Diencephalon (tissue), 1 donor: Measurements from ENCODE around the gene ABCC5. TPM values are rescaled to one million over a fixed set of nuclear protein-coding genes. Genes with fewer than 3 reads are reported as not detected.

ENCODE experiments used
- small RNA-seq: library from RNA; depleted of rRNA; stranded (forward); fragments of <200 nt; gene quantifications from one replicate; pipeline ENCODE3, GENCODE V24; 2014
- total RNA-seq: library from RNA; depleted of rRNA; stranded (reverse); fragments of >200 nt; gene quantifications from one replicate; pipeline ENCODE4 v1.2.3, GENCODE V29; 2014

ABCC5 gene
- total RNA-seq, result 50.3 TPM

GRCh38 chr3:184017672-184018423, at the start of gene ABCC5:
Gene ABCC5 (minus strand): TSS chr3:184017884. CDS start chr3:184014392, 3,492 bp downstream.

GRCh38 chr3:184052767-184053166, 35.1 kb upstream of the ABCC5 start, which contains the start of gene HTR3C:
Gene HTR3C (plus strand): TSS chr3:184053047. CDS start chr3:184053081, 34 bp downstream.

GRCh38 chr3:184031187-184031792, 13.6 kb upstream of the ABCC5 start, which contains the start of gene HTR3D:
Gene HTR3D (plus strand): TSS chr3:184031742. CDS start chr3:184031742, 0 bp downstream.

GRCh38 chr3:183884427-183885296, 133.0 kb downstream of the ABCC5 start, which contains the start of gene PARL:
Gene PARL (minus strand): TSS chr3:183884880. CDS start chr3:183884846, 34 bp downstream.

Small RNAs within 50 kb of the gene (small RNA-seq; reads per million reads assigned to genes)
- gene MIR4448, result not detected

Other genes with a start within 250 kb of the ABCC5 start
- gene MAP6D1, start 192.3 kb downstream of the ABCC5 start, total RNA-seq, result 9.9 TPM
- 26.3 TPM for gene PARL, start 133.0 kb downstream of the ABCC5 start, total RNA-seq
- gene HTR3D, start 13.9 kb upstream of the ABCC5 start, total RNA-seq, result not detected
- gene HTR3C, start 35.2 kb upstream of the ABCC5 start, total RNA-seq, result not detected
- not detected for gene HTR3E, start 79.2 kb upstream of the ABCC5 start, total RNA-seq
- 40.1 TPM for gene EIF2B5, start 117.5 kb upstream of the ABCC5 start, total RNA-seq
- gene DVL3, start 137.5 kb upstream of the ABCC5 start, total RNA-seq, result 39.4 TPM
- gene AP2M1, start 157.0 kb upstream of the ABCC5 start, total RNA-seq, result 388 TPM
- gene ABCF3, start 168.3 kb upstream of the ABCC5 start, total RNA-seq, result 72.2 TPM
- gene VWA5B2, start 211.7 kb upstream of the ABCC5 start, total RNA-seq, result 3.9 TPM
- 15.2 TPM for gene ALG3, start 231.1 kb upstream of the ABCC5 start, total RNA-seq
- 0.92 TPM for gene EEF1AKMT4, start 231.8 kb upstream of the ABCC5 start, total RNA-seq
- gene CAMK2N2, start 243.7 kb upstream of the ABCC5 start, total RNA-seq, result 15.0 TPM